ENCODE data around the gene FPGT.
A peak's percentile ranks its signal among the peaks of the same experiment; 100 is the strongest.
"Not testable (repeated sequence)": the region's sequence is repeated elsewhere in the genome, so short reads cannot be mapped to it uniquely, and the experiment has no call there.

Gene FPGT

DNA sequence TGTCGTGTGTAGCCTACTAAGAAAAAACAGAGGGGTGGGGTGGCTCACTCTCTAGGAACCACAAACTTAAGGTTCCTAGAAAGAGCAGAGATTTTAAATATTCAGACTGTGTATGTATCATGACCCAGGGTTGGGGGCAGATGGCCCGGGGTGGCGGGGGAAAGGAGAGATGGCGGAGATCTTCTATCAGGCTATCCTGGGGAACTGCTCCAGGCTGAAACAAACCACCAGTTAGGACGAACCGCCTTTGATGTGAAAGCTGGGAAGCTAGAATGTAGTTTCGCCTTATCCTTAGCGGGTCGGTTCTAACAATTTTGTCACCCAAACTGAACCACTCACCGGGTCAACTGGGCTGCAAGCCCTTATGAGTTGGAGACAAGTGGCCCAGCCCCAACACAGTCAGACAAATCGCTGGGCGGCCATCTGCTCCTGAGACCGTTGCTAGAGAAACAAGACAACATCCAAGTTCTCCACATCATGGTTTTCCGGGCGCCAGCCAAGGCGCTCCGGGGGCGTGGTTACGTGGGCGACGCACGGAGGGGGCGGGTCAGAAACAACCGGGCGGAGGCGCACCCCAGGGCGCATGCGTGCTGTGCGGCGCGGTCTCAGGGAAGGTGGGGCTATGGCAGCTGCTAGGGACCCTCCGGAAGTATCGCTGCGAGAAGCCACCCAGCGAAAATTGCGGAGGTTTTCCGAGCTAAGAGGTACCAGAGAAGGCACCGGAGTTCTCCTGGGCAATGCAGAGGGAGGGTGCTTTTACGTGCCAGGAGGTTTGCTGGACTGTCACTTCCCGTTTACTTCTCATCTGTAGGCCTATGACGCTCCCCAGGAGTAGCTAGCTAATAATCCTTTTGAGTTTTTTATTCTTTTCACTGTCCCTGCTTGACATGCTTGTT lies at the start of gene FPGT, which contains the start of gene LRRIQ3:
Gene FPGT, plus strand, starts transcription at position 586 of the 896 bp plus-strand sequence. Its CDS starts 37 bp downstream, at position 623.
Gene LRRIQ3, minus strand, starts transcription at position 520 of the 896 bp plus-strand sequence. CDS start 14,492 bp downstream, outside the sequence.
- DNase-seq (ENCODE audit: extremely low read depth in 1 of 2, low read depth in 1 of 2), result peak; percentile 90 to 95

- no peak for DNase-seq (ENCODE audit: extremely low read depth in 1 of 2, low read depth in 1 of 2)
Observed at GRCh38 chr1:74160046-74160445, 38.0 kb upstream of the FPGT start.

- no peak for DNase-seq (ENCODE audit: extremely low read depth in 1 of 2, low read depth in 1 of 2)
Observed at GRCh38 chr1:74161497-74161896, 36.5 kb upstream of the FPGT start.

GRCh38 chr1:74162333-74162732 lies 35.7 kb upstream of the FPGT start:
- no peak for DNase-seq (ENCODE audit: extremely low read depth in 1 of 2, low read depth in 1 of 2)

GRCh38 chr1:74174423-74174822 lies 23.6 kb upstream of the FPGT start:
- not testable (repeated sequence) for DNase-seq (ENCODE audit: extremely low read depth in 1 of 2, low read depth in 1 of 2)

DNA sequence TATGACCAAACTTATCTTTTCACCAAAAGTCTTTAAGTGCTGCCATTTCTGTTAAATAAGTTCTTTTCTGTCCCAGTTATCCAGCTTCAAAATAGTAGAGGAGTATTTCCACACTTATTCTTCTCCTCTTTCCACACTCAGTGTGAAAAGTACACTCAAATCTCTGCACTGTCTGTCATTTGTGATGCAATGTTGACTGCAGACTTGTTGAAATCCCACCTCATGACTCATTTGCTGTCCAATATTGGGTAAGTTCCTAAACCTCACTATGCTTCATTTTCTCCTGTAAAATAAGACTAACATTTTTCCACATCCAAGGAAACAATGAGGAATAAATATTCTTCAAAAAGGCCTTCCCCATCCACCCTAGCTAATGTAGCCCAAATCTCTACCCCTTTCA lies 17.6 kb upstream of the FPGT start:
- DNase-seq (ENCODE audit: extremely low read depth in 1 of 2, low read depth in 1 of 2), result no peak

DNA sequence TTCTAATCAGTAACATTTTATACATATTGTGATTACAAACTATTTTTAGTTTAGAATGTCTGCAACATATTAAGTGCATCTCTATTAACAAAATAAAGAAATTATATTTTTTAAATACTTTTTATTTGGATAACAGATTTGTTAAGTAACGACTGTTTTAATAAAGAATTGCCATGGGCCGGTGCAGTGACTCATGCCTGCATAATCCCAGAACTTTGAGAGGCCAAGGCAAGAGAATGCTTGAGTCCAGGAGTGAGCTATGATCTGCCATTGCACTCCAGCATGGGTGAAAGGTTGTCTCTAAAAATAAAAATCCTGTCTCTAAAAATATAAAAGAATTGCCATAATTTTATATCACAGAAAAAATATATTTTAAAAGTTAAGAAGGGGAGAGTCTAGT lies 4.1 kb upstream of the FPGT start:
- no peak for DNase-seq (ENCODE audit: extremely low read depth in 1 of 2, low read depth in 1 of 2)

DNA sequence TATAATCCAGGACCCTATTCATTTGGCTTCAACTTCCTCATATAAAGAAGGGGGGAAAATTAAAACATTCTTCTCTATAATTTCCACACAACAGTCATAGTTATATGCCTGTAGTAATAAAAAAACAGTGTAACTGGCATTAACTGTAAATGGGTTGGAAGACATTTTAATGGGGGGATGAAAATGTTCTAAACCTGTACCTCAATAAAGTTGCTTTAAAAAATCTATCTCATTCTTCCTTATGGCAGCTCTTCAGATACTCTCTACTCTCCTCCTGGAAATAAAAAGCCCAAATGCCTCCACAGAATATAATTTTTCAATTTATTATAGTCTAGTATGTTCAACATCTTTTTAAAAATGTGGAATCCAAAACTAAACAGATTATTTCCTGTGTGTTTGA lies 2.7 kb upstream of the FPGT start:
- no peak for DNase-seq (ENCODE audit: extremely low read depth in 1 of 2, low read depth in 1 of 2)

DNA sequence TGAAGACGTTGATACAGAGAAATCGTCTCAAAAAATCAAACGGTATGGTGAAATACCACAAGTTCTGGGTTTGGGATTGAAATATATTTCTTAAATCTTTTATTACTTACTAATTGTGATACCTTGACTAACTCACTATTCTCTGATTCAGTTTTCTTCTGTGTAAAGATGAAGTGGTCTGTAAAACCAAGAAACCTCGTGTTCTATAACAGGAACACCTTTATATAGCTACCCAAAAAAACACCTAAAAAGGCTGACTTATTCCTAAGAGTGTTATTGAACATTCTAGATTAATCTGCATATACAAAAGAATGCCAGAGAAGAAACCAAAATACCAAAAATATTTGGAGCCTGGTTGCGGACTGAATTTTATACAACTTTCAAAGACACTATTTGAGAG lies 787 bp upstream of the FPGT start:
- no peak for DNase-seq (ENCODE audit: extremely low read depth in 1 of 2, low read depth in 1 of 2)

DNA sequence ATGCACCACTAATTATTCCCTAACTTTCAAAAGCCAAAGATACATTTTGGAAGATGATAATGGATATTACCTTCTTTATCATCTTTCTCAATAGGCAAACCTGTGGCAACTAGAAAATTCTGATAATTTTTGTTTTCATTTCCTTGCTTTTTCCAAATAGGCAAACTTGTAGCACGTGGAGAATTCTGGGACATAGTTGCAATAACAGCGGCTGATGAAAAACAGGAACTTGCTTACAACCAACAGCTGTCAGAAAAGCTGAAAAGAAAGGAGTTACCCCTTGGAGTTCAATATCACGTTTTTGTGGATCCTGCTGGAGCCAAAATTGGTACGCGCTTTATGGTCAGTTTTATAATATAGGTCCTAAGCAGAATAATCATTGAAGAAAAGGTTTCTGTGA lies 1.5 kb downstream of the FPGT start:
- no peak for DNase-seq (ENCODE audit: extremely low read depth in 1 of 2, low read depth in 1 of 2)

GRCh38 chr1:74205266-74205665 lies 7.2 kb downstream of the FPGT start:
- DNase-seq (ENCODE audit: extremely low read depth in 1 of 2, low read depth in 1 of 2), result no peak

DNA sequence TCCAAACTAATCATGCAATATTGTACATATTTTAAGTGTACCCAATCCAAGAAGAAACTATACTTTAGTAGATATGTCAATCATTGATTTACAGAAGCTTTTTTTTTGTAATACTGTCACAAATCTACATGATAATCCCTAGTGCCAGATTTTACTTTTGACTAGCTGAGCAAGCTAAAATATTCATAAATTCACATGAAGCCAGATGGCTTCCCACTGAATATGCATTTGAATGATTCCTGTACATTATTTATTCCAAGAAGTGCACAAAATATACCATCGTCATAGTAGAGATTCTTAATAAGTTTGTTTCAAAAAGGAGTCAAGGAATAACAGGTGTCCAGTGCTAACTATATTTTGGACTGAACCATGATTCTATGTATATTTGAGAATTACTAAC lies 17.2 kb downstream of the FPGT start:
- DNase-seq (ENCODE audit: extremely low read depth in 1 of 2, low read depth in 1 of 2), result no peak

DNA sequence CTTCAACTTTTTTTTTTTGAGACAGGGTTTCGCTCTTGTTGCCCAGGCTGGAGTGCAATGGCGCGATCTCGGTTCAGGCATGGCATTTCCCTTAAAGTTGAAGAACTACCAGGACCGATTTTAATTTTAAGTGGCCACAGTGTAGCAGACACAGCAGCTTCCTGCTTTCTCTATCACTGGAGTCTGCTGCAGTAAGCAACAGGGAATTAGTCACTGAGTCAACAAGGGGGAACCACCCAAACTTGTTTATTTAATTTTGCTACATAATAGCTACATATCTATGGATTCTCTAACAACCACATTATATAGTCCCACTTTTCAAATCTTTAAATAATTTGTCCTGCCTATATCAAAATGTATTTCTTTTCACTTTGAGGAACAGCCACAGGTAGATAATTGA lies 24.7 kb downstream of the FPGT start:
- no peak for DNase-seq (ENCODE audit: extremely low read depth in 1 of 2, low read depth in 1 of 2)

GRCh38 chr1:74223453-74223852 lies 25.4 kb downstream of the FPGT start:
- DNase-seq (ENCODE audit: extremely low read depth in 1 of 2, low read depth in 1 of 2), result no peak

DNA sequence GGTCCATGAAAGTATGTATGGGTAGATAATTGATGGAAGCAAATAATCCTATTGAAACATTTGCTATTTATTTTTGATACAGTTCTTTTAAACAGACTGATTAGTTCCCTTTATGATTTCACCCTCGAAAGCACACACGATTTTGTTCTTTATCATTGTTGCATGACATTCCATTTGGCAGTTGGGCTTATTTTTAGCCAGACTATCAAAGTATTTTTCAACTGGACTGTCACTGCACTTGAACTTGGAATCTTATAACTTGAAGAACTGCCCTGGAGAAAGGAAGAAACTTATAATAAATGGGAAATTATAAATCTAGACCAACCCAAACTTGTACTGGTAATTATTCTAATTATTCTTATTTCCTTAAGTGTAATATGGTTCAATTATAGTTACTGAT lies 37.1 kb downstream of the FPGT start, which contains the start of gene TNNI3K:
Gene TNNI3K, plus strand, starts transcription at position 235 of the 400 bp plus-strand sequence. Its CDS starts 65 bp downstream, at position 300.
- no peak for DNase-seq (ENCODE audit: extremely low read depth in 1 of 2, low read depth in 1 of 2)

DNA sequence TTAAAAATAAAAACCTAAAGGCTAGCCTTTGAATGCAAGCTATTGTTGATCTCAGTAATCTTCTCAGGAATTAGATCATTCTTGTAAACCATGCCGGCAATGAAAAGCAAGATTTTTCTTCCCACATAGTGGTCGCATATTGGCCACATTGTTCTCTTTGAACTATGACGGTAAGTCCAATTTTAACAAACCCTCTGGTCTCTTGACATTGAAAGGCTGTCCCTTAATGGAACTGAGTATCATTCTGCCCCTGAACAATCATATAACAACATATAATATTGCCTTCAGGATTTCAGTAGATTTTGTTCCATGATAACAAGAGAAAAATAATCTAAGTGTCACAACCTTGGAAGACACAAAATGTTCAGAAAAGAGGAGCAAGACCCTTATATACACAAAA lies 38.4 kb downstream of the FPGT start:
- no peak for DNase-seq (ENCODE audit: extremely low read depth in 1 of 2, low read depth in 1 of 2)

GRCh38 chr1:74237035-74237434 lies 39.0 kb downstream of the FPGT start:
- no peak for DNase-seq (ENCODE audit: extremely low read depth in 1 of 2, low read depth in 1 of 2)

- DNase-seq (ENCODE audit: extremely low read depth in 1 of 2, low read depth in 1 of 2), result no peak
Observed at GRCh38 chr1:74237787-74238186, 39.7 kb downstream of the FPGT start.

DNA sequence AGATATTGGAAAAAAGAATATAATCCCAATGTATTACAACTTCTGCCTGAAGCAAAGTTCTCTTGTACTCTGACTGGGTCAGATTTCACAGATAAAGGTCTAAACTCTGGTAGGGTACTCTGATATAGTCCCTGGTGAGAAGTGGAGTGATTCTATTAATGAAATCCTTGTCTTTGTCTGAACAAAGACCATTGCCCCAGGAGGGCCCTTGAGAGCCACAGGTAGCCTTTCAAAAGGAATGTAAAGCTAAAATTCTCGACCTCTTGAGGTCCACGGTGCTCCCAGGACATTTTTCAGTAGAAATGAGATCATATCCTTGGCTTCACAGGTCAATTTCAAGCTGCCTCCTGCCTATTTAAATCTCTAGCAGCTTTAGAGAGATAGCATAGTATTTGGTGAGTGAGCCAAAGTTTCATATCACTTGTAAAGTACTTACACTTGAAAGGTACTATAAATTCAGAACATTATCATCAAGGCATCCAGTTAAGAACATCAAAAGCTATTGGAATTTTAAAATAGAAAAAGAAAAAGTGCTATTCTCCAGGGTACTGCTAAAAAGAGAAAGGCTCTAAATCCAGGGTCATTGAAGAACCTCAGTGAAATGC lies 47.2 kb downstream of the FPGT start:
- DNase-seq (ENCODE audit: extremely low read depth in 1 of 2, low read depth in 1 of 2), result no peak

GRCh38 chr1:74246315-74246714 lies 48.3 kb downstream of the FPGT start:
- DNase-seq (ENCODE audit: extremely low read depth in 1 of 2, low read depth in 1 of 2), result no peak

DNA sequence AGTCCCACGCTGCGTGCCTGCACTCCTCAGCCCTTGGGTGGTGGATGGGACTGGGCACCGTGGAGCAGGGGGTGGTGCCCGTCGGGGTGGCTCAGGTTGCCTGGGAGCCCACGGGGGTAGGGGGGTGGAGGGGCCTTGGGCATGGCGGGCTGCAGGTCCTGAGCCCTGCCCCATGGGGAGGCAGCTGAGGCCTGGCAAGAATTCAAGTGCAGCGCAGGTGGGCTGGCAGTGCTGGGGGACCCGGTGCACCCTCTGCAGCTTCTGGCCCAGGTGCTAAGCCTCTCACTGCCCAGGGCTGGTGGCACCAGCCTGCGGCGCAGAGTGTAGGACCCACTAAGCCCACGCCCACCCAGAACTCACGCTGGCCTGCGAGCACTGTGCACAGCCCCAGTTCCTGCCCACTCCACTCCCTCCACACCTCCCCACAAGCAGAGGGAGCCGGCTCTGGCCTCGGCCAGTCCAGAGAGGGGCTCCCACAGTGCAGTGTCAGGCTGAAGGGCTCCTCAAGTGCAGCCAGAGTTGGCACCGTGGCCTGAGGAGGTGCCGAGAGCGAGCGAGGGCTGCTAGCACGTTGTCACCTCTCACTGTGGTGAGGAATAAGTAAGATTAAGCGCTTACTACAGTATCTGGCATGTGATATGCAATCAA lies 50.0 kb downstream of the FPGT start:
- no peak for DNase-seq (ENCODE audit: extremely low read depth in 1 of 2, low read depth in 1 of 2)

All from stimulated activated CD8-positive, alpha-beta memory T cell treated with anti-CD3 and anti-CD28 coated beads, Interleukin-7, amount 100 ng/mL, for 48 hours (primary cell).